Measurements from ENCODE around the gene GNA15.

The GNA15 gene

GRCh38 chr19:3211191-3211590 lies 75.4 kb downstream of the GNA15 start:
- in situ Hi-C loops (cut with MboI; ENCODE audit: low sequenced_read_pairs, unreplicated experiment) = no loop called here
- no peak for DNase-seq (ENCODE audit: low spot score)
- TF ChIP-seq, protein P1, sequence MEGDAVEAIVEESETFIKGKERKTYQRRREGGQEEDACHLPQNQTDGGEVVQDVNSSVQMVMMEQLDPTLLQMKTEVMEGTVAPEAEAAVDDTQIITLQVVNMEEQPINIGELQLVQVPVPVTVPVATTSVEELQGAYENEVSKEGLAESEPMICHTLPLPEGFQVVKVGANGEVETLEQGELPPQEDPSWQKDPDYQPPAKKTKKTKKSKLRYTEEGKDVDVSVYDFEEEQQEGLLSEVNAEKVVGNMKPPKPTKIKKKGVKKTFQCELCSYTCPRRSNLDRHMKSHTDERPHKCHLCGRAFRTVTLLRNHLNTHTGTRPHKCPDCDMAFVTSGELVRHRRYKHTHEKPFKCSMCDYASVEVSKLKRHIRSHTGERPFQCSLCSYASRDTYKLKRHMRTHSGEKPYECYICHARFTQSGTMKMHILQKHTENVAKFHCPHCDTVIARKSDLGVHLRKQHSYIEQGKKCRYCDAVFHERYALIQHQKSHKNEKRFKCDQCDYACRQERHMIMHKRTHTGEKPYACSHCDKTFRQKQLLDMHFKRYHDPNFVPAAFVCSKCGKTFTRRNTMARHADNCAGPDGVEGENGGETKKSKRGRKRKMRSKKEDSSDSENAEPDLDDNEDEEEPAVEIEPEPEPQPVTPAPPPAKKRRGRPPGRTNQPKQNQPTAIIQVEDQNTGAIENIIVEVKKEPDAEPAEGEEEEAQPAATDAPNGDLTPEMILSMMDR (IDR thresholded peaks at IDR 0.05; ENCODE audit: borderline replicate concordance, control extremely low read depth, extremely low read depth, insufficient read depth, missing control alignments) = no peak

DNA sequence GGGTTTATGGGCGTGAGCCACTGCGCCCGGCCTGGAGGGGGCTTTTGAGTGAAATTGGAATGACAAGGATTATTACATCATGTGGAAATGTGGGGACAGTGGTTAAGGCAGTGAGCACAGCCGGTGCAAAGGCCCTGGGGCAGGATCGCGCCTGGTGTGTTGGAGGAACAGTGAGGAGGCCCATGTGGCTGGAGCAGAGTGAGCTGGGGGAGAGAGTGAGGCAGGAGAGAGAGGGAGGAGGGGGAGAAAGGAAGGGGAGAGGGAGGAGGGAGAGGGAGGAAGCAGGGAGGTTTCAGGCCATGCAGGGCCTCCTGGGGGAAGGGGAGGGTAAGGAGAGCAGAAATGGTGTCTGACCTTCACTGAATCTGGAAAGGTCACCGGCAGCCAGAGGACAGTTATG lies 77.3 kb downstream of the GNA15 start:
- no peak for DNase-seq (ENCODE audit: low spot score)
- TF ChIP-seq, protein P1 (IDR thresholded peaks at IDR 0.05; ENCODE audit: borderline replicate concordance, control extremely low read depth, extremely low read depth, insufficient read depth, missing control alignments) = no peak
- in situ Hi-C loops (cut with MboI; ENCODE audit: low sequenced_read_pairs, unreplicated experiment) = no loop called here
